ENCODE data around the gene PLA1A.
"Not testable (repeated sequence)": the region's sequence is repeated elsewhere in the genome, so short reads cannot be mapped to it uniquely, and the experiment has no call there.

The PLA1A gene

GRCh38 chr3:119597548-119598288, at the start of gene PLA1A:
Gene PLA1A, plus strand, starts transcription at chr3:119597885. Its CDS starts 29 bp downstream, at chr3:119597914.
- no peak for DNase-seq (ENCODE audit: low spot score)
- FAIRE-seq, result no peak

- no peak for DNase-seq (ENCODE audit: low spot score)
- FAIRE-seq, result no peak
Observed at GRCh38 chr3:119548341-119548740, 49.3 kb upstream of the PLA1A start.

GRCh38 chr3:119550192-119550910, 47.3 kb upstream of the PLA1A start:
- FAIRE-seq (no peak), DNase-seq (ENCODE audit: low spot score) (no peak)

GRCh38 chr3:119551598-119551997, 46.1 kb upstream of the PLA1A start:
- DNase-seq (ENCODE audit: low spot score) (no peak), FAIRE-seq (no peak)

- FAIRE-seq; DNase-seq (ENCODE audit: low spot score): not testable (repeated sequence)
Observed at GRCh38 chr3:119552928-119553327, 44.8 kb upstream of the PLA1A start.

GRCh38 chr3:119553823-119554415, 43.8 kb upstream of the PLA1A start:
- FAIRE-seq (no peak), DNase-seq (ENCODE audit: low spot score) (no peak)

GRCh38 chr3:119555309-119555735, 42.4 kb upstream of the PLA1A start:
- FAIRE-seq (no peak), DNase-seq (ENCODE audit: low spot score) (no peak)

- DNase-seq (ENCODE audit: low spot score), result no peak
- FAIRE-seq, result no peak
Observed at GRCh38 chr3:119555929-119556328, 41.8 kb upstream of the PLA1A start.

GRCh38 chr3:119557192-119557876, 40.4 kb upstream of the PLA1A start:
- FAIRE-seq (no peak), DNase-seq (ENCODE audit: low spot score) (no peak)

GRCh38 chr3:119557877-119558269, 39.8 kb upstream of the PLA1A start:
- FAIRE-seq (no peak), DNase-seq (ENCODE audit: low spot score) (no peak)

- DNase-seq (ENCODE audit: low spot score) (no peak), FAIRE-seq (no peak)
Observed at GRCh38 chr3:119558626-119559317, 38.9 kb upstream of the PLA1A start.

- FAIRE-seq (peak; percentile 71), DNase-seq (ENCODE audit: low spot score) (peak; percentile 70)
Observed at GRCh38 chr3:119559441-119559963, 38.2 kb upstream of the PLA1A start, which contains the start of gene CD80. Gene CD80, minus strand, starts transcription at chr3:119559614. Its CDS starts 1,886 bp downstream, at chr3:119557728.

- DNase-seq (ENCODE audit: low spot score) (no peak), FAIRE-seq (no peak)
Observed at GRCh38 chr3:119560160-119560559, 37.5 kb upstream of the PLA1A start.

GRCh38 chr3:119562307-119562961, 35.3 kb upstream of the PLA1A start:
- DNase-seq (ENCODE audit: low spot score), result no peak
- FAIRE-seq, result no peak

- not testable (repeated sequence) for FAIRE-seq; DNase-seq (ENCODE audit: low spot score)
Observed at GRCh38 chr3:119563334-119563733, 34.4 kb upstream of the PLA1A start.

GRCh38 chr3:119569156-119569555, 28.5 kb upstream of the PLA1A start:
- DNase-seq (ENCODE audit: low spot score) (no peak), FAIRE-seq (no peak)

GRCh38 chr3:119570229-119570628, 27.5 kb upstream of the PLA1A start:
- FAIRE-seq, result no peak
- DNase-seq (ENCODE audit: low spot score), result no peak

GRCh38 chr3:119571230-119571629, 26.5 kb upstream of the PLA1A start:
- no peak for FAIRE-seq
- no peak for DNase-seq (ENCODE audit: low spot score)

- FAIRE-seq (no peak), DNase-seq (ENCODE audit: low spot score) (no peak)
Observed at GRCh38 chr3:119571688-119572087, 26.0 kb upstream of the PLA1A start.

- FAIRE-seq, result no peak
Observed at GRCh38 chr3:119575507-119575906, 22.2 kb upstream of the PLA1A start.

More at GRCh38 chr3:119575507-119575906, 22.2 kb upstream of the PLA1A start:
- no peak for DNase-seq (ENCODE audit: low spot score)

Measured in urothelium cell line (cell line).